T47D (cell line): ENCODE measurements around the gene THUMPD2.
"Not testable (repeated sequence)": the region's sequence is repeated elsewhere in the genome, so short reads cannot be mapped to it uniquely, and the experiment has no call there.

ENCODE experiments used
- DNase-seq, 2 experiments: peaks; one replicate each; pipeline versions ENCODE4 v3.0.0 to v3.0.0-alpha.2; 2011 to 2012; ENCODE audit warnings: low read depth in 1 of 2, low spot score in 1 of 2
- JUND ChIP-seq: IDR thresholded peaks from 2 replicates; pipeline ENCODE4 v1.6.1; 2012; ENCODE audit warnings: low read depth
- in situ Hi-C: cut with HindIII; loops from 2 replicates; pipeline ENCODE4 v1.10.0; 2016; ENCODE audit warnings: low sequenced_read_pairs, low pct_unique_long_range_greater_than_20kb

THUMPD2 gene

GRCh38 chr2:39778775-39779340 lies at the start of gene THUMPD2:
Gene THUMPD2, minus strand, starts transcription at chr2:39779258. Its CDS starts 19 bp downstream, at chr2:39779239.
- no peak for TF ChIP-seq JUND
- in situ Hi-C loops, result no loop called here
- peak; percentile 45 to 81 for DNase-seq

DNA sequence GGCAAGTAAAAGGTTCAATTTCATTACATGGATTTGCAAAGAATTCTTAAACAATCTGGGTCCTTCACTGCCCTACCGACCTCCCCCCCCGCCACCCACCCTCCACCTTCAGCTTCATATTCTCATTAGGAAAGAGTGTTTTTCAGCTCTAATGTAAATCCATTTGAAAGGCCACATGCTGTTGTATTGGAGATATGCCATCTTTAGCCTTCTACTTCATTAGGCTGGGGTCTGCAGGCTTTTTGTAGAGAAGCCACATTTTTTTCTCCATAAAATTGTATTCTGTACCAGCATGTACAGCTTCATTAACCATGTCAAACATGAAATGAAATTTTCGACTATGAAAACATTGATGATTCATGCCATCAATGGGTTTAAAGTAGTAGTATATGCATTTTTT lies 42.8 kb upstream of the THUMPD2 start:
- TF ChIP-seq JUND, result no peak
- no peak for DNase-seq
- in situ Hi-C loops, result no loop called here

DNA sequence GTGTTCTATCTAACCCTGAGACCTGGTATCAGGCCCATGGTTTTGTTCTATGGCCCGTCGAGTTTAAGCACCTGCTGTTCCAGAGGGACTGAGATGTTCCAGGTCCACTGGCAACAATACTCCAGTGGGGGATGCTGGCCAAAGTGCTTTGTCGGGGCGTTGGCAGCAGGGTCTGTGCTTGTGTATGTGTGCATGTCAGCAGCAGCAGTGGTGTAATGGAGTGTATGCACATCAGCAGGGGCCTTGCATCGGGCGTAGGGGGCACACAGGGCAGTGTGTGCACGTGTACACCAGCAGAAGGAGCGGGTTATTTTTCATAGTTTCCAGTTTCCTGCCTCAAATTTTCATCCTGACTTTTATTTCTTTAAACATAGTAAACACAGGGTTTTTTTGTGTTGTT lies 37.8 kb upstream of the THUMPD2 start:
- TF ChIP-seq JUND, result no peak
- in situ Hi-C loops, result no loop called here

GRCh38 chr2:39816428-39816827 lies 37.4 kb upstream of the THUMPD2 start:
- no peak for DNase-seq
- TF ChIP-seq JUND, result no peak
- in situ Hi-C loops, result no loop called here

More for the DNA sequence above, 37.8 kb upstream of the THUMPD2 start:
- no peak for DNase-seq

DNA sequence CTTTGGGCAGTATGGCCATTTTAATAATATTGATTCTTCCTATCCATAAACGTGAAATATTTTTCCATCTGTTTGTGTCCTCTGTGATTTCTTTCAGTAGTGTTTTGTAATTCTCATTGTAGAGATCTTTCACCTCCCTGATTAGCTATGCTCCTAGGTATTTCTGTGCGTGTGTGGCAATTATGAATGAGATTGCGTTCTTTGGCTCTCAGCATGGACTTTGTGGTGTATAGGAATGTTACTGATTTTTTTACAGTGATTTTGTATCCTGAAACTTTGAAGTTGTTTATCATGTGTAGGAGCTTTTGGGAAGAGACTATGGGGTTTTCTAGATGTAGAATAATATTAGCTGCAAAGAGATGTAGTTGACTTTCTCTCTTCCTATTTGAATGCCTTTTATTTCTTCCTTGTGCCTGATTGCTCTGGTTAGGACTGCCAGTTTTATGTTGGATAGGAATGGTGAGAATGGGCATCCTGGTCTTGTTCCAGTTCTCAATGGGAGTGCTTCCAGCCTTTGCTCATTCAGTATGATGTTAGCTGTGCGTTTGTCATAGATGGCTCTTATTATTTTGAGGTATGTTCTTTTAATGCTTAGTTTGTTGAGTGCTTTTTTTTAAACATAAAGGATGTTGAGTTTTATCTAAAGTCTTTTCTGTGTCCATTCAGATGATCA lies 27.0 kb upstream of the THUMPD2 start:
- DNase-seq, result no peak
- in situ Hi-C loops, result no loop called here
- no peak for TF ChIP-seq JUND

DNA sequence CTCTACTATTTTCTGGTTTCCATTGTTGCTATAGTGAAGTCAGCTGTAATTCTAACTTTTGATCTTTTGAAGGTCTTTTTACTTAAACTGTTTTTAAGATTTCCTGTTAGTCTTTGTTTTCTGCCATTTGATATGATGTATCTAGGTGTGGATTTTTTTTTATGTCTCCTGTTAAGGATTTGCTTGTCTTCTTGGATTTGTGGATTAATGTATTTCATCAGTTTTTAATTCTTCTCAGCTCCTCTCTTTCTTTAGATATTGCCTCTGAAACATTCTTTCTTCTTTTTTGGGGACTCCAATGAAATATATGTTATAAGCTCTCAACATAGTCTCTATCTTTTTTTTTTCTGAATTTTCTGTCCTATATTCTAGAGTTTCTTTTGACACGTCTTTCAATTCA lies 24.8 kb upstream of the THUMPD2 start:
- in situ Hi-C loops, result no loop called here
- no peak for TF ChIP-seq JUND
- no peak for DNase-seq

DNA sequence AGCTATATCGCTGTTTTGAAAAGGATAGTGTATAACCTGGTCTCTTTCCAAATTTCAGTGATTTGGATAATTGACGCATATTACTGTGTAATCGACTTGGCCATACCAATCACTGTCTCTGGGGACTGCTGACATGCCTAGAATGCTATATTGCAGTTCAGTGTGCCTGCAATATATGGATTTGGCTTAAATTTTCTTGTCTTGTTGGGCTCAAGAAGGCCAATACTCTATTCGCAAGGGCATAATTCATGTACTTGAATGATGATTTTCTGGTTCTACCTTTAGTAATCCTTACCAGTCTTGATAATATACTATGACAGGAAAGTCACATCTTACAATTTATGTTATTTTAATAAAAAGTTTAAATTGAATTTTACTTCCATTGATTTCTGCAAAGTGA lies 21.7 kb upstream of the THUMPD2 start:
- TF ChIP-seq JUND, result no peak
- DNase-seq, result no peak
- in situ Hi-C loops, result no loop called here

- no peak for TF ChIP-seq JUND
- in situ Hi-C loops, result no loop called here
- no peak for DNase-seq
Observed at GRCh38 chr2:39796134-39796533, 17.1 kb upstream of the THUMPD2 start.

- DNase-seq, in situ Hi-C loops: not testable (repeated sequence)
Observed at GRCh38 chr2:39790216-39790818, 11.3 kb upstream of the THUMPD2 start.

- DNase-seq, result no peak
- no peak for TF ChIP-seq JUND
- in situ Hi-C loops, result no loop called here
Observed at GRCh38 chr2:39787950-39788349, 8.9 kb upstream of the THUMPD2 start.

DNA sequence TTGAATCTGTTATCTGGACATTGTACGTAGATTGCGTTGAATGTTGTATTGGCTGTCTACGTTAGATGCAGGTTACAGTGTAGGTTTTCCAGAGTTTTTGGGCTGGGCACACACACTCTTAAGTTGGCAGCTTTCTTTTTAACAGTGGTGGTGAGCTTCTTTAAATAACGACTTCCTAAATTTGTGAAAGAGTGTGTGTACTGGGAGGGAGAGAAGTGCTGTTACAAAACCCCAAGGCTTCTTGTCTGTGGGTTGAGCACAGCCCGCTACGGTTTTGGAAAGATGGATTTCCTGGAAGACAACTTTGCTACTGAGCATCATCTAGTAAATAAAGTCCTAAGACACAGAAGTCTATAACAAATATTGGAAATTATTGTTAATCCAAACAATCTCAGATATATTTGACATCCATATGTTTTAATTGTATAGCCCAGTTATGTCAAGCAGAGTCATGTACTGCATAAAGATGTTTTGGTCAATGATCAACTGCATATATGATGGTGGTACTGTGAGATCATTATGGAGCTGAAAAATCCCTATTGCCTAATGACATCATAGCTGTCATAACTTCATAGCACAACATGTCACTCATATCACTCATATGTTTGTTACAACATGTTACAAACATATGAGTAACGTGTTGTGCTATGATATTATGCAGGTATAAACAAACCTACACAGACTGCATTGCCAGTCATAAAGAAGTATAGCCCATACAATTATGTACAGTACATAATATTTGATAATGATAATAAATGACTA lies 7.9 kb upstream of the THUMPD2 start:
- TF ChIP-seq JUND, result no peak
- no peak for DNase-seq
- in situ Hi-C loops, result no loop called here

GRCh38 chr2:39782591-39782990 lies 3.5 kb upstream of the THUMPD2 start:
- in situ Hi-C loops, result no loop called here
- no peak for TF ChIP-seq JUND

GRCh38 chr2:39781697-39782096 lies 2.6 kb upstream of the THUMPD2 start:
- in situ Hi-C loops, result no loop called here
- no peak for DNase-seq
- TF ChIP-seq JUND, result no peak

More at GRCh38 chr2:39782591-39782990, 3.5 kb upstream of the THUMPD2 start:
- DNase-seq, result no peak
